GM23248 (cell line): Measurements from ENCODE around the gene IFT43. TPM values are rescaled to one million over a fixed set of nuclear protein-coding genes. Genes with fewer than 3 reads are reported as not detected.

ENCODE experiments used
- DNase-seq: peaks from one replicate; pipeline ENCODE4 v3.0.0-alpha.2; 2015
- H2AFZ ChIP-seq: fragments of 200-600 bp; sonication (generic); 2 replicates; pipeline ENCODE4 v1.6.1; 2016; ENCODE audit warnings: antibody characterized with exemption
- H3F3A ChIP-seq: fragments of 200-600 bp; sonication (generic); 2 replicates; pipeline ENCODE4 v1.6.1; 2016; ENCODE audit warnings: mild to moderate bottlenecking, antibody characterized with exemption, mixed run types; ENCODE audit not compliant: insufficient read depth
- H3K27ac ChIP-seq: fragments of 200-600 bp; sonication (generic); 2 replicates; pipeline ENCODE4 v1.5.1; 2016; ENCODE audit warnings: mild to moderate bottlenecking
- H3K27me3 ChIP-seq: fragments of 200-600 bp; sonication (generic); replicated peaks from 2 replicates; pipeline ENCODE4 v1.6.1; 2016; ENCODE audit warnings: mild to moderate bottlenecking; ENCODE audit not compliant: insufficient read depth
- H3K36me3 ChIP-seq: fragments of 200-600 bp; sonication (generic); 2 replicates; pipeline ENCODE4 v1.6.1; 2016; ENCODE audit warnings: low read depth, mild to moderate bottlenecking
- H3K4me1 ChIP-seq: fragments of 200-600 bp; sonication (generic); 2 replicates; pipeline ENCODE4 v1.6.1; 2016; ENCODE audit warnings: mild to moderate bottlenecking; ENCODE audit not compliant: insufficient read depth
- H3K4me2 ChIP-seq: fragments of 200-600 bp; sonication (generic); one replicate; pipeline ENCODE4 v1.6.1; 2016; ENCODE audit warnings: mild to moderate bottlenecking; ENCODE audit not compliant: unreplicated experiment
- H3K4me3 ChIP-seq: fragments of 200-600 bp; sonication (generic); 2 replicates; pipeline ENCODE4 v1.5.1; 2016; ENCODE audit warnings: mild to moderate bottlenecking
- H3K79me2 ChIP-seq: fragments of 200-600 bp; sonication (generic); 2 replicates; pipeline ENCODE4 v1.6.1; 2016; ENCODE audit warnings: mild to moderate bottlenecking; ENCODE audit not compliant: insufficient read depth
- H3K9ac ChIP-seq: fragments of 200-600 bp; sonication (generic); 2 replicates; pipeline ENCODE4 v1.6.1; 2016; ENCODE audit warnings: mild to moderate bottlenecking
- H3K9me2 ChIP-seq: fragments of 200-600 bp; sonication (generic); 2 replicates; pipeline ENCODE4 v1.6.1; 2016; ENCODE audit warnings: mixed run types, mild to moderate bottlenecking, moderate library complexity; ENCODE audit not compliant: insufficient read depth
- H3K9me3 ChIP-seq: fragments of 200-600 bp; sonication (generic); one replicate; pipeline ENCODE4 v1.6.1; 2017; ENCODE audit warnings: low read depth
- H4K20me1 ChIP-seq: fragments of 200-600 bp; sonication (generic); 2 replicates; pipeline ENCODE4 v1.6.0; 2016; ENCODE audit not compliant: insufficient read depth
- EZH2 ChIP-seq: fragments of 200-600 bp; sonication (generic); IDR thresholded peaks from 2 replicates; pipeline ENCODE4 v1.6.1; 2018; ENCODE audit warnings: antibody characterized with exemption, mild to moderate bottlenecking; ENCODE audit not compliant: insufficient read depth, poor library complexity, severe bottlenecking
- EZH2phosphoT487 ChIP-seq: fragments of 200-600 bp; sonication (generic); IDR thresholded peaks from 2 replicates; pipeline ENCODE4 v1.6.1; 2018; ENCODE audit warnings: antibody characterized with exemption, moderate library complexity, mild to moderate bottlenecking, low read depth; ENCODE audit not compliant: insufficient read depth
- WGBS, 2 experiments: methylation state at CpG; one replicate each; pipeline ENCODE4 v1.1.6; 2015 to 2017; ENCODE audit warnings: low lambda C conversion rate in 2 of 2, low coverage in 1 of 2; ENCODE audit errors: missing lambda C conversion rate in 2 of 2; 5-methylcytosine and 5-hydroxymethylcytosine counted together
- in situ Hi-C: fragments of 300-500 bp; cut with MboI; formaldehyde crosslinking; loops from 2 replicates; pipeline ENCODE4 v1.15.0; 2020
- polyA plus RNA-seq: library from polyadenylated mRNA; unstranded; fragments of >200 nt; fragmentation: Nextera tagmentation; extraction: Ambion mirVana; gene quantifications from 2 replicates; pipeline ENCODE4 v1.2.1, GENCODE V29; 2016
- total RNA-seq: library from RNA; depleted of rRNA; stranded (reverse); fragments of >200 nt; shearing (Covaris generic); gene quantifications from 2 replicates; pipeline ENCODE4 v1.2.3, GENCODE V29; 2014

The IFT43 gene
- total and polyA plus RNA-seq, 2 experiments from 2014 or later: 41.4 to 67.9 TPM

DNA sequence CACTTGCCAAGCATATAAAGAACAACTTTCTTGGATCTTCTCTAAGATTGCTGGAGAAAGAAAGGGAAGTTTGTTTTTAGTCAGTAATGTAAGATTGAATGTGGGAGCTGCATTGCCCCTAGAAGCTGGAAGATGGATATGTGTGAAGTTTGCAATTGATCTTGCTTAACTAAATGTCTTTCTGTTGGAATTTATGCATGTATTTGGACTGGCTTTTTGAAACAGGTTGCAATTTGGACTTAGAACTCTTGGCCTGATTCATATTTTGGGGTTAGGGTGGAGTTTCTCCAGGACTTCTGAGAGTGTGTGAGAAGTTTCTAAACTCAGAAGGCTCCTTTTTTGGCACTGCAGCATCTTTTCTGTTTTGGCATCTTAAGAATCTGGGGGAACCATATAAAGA lies 26.4 kb downstream of the IFT43 start:
- Histone ChIP-seq H2AFZ (no peak overlapping the region), H3K36me3 (peaks cover 20% of the 10 kb centered on the region; the same call in 1 of the 2 replicates), H3K4me3 (no peak overlapping the region), H3K4me2 (no peak overlapping the region), H3K9ac (no peak overlapping the region), H3K4me1 (peaks cover 11% of the 10 kb centered on the region), H3K27ac (no peak overlapping the region), H3F3A (peaks cover 15% of the 10 kb centered on the region), H3K79me2 (peaks cover 9% of the 10 kb centered on the region; the same call in 1 of the 2 replicates), H3K9me3 (no peaks in the 10 kb centered on the region), H3K27me3 (no peaks in the 10 kb centered on the region), H4K20me1 (no peaks in the 10 kb centered on the region; the same call in 1 of the 2 replicates), H3K9me2 (no peaks in the 10 kb centered on the region)
- in situ Hi-C loops: no loop called here
- DNase-seq: no peak
- TF ChIP-seq EZH2 (no peak), EZH2phosphoT487 (no peak)

DNA sequence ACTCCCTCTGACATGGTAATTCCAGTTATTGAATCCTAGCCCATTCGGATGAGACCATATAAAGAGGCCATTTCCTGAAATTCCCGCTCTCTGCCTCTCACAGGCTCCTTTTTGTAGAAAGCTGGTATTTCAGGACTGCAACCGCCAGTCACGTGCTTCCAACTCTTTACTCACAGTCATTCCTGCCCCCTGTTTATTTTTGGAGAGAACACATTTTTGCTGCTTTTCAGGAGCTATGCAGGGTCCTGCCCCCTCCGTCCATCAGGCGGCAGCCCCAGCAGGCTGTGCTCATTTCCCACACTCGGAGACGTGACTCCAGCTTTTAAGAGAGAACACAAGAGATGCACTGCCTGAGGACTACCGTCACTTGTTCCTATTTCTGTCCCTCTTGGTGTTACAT lies 26.8 kb downstream of the IFT43 start:
- H3F3A ChIP-seq: peaks cover 12% of the 10 kb centered on the region
- no peak overlapping the region for H3K4me3 ChIP-seq
- no peak overlapping the region for H3K9ac ChIP-seq
- in situ Hi-C loops: no loop called here
- no peak overlapping the region for H3K4me2 ChIP-seq
- H3K27ac ChIP-seq: no peak overlapping the region
- no peaks in the 10 kb centered on the region for H3K9me3 ChIP-seq
- no peak for DNase-seq
- H2AFZ ChIP-seq: no peak overlapping the region
- 94 to 96% methylated on average over 9 of the region's 9 CpGs for WGBS, 2 experiments
- H3K79me2 ChIP-seq: peaks cover 12% of the 10 kb centered on the region; the same call in 1 of the 2 replicates
- no peaks in the 10 kb centered on the region for H3K9me2 ChIP-seq
- H4K20me1 ChIP-seq: no peaks in the 10 kb centered on the region; the same call in 1 of the 2 replicates
- H3K4me1 ChIP-seq: peaks cover 10% of the 10 kb centered on the region
- peaks cover 20% of the 10 kb centered on the region; the same call in 1 of the 2 replicates for H3K36me3 ChIP-seq
- TF ChIP-seq EZH2 (no peak), EZH2phosphoT487 (no peak)
- no peaks in the 10 kb centered on the region for H3K27me3 ChIP-seq

DNA sequence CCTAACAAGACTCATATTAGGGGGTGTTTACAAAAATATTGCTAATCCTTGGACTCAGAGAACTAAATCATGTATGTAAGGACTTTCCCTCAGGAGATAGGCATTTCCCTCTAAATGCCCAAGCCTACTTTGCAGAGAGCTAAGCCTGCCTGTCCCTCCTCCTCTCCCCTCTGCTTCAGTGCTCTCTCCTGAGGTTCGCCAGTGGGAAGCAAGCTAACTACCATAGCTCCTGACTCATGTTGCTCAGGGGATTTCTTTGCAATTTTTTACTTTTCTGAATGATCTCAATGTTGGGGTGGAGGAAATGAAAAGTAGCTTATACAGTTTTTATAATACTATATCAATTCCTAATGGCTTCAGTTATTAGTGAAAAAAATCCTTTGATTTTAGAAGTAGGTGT lies 29.6 kb downstream of the IFT43 start:
- Histone ChIP-seq H3K79me2 (peaks cover 26% of the 10 kb centered on the region), H4K20me1 (no peaks in the 10 kb centered on the region; the same call in 1 of the 2 replicates), H3K9me2 (no peaks in the 10 kb centered on the region), H3K4me2 (no peak overlapping the region), H3F3A (no peaks in the 10 kb centered on the region), H3K36me3 (peaks cover 40% of the 10 kb centered on the region), H3K27me3 (no peaks in the 10 kb centered on the region), H3K9ac (no peak overlapping the region), H2AFZ (no peak overlapping the region), H3K9me3 (no peaks in the 10 kb centered on the region), H3K27ac (no peak overlapping the region), H3K4me1 (no peaks in the 10 kb centered on the region), H3K4me3 (no peak overlapping the region)
- in situ Hi-C loops: no loop called here
- TF ChIP-seq EZH2phosphoT487 (no peak), EZH2 (no peak)
- DNase-seq: no peak
- WGBS, 2 experiments: 90 to 100% methylated on average over 1 of the region's 1 CpG

DNA sequence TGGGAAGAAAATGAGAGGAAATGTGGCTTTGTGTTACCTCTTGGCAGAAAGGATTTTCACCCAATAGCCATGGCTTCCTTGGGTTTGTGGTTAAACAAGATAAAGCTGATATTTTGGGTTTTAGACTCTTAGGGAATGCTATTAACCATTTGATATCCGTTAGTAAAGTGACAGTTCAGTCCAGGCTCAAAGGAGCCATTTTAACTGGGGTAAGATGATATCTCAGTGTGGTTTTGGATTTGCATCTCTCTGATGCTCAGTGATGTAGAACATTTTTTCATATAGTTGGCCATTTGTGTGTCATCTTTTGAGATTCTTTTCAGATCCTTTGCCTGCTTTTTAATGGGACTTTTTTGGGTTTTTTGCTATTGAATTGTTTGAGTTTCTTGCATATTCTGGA lies 30.1 kb downstream of the IFT43 start:
- DNase-seq: no peak
- Histone ChIP-seq H3K9me2 (no peaks in the 10 kb centered on the region), H4K20me1 (no peaks in the 10 kb centered on the region; the same call in 1 of the 2 replicates), H3K79me2 (peaks cover 31% of the 10 kb centered on the region), H3K4me3 (no peak overlapping the region), H3F3A (no peaks in the 10 kb centered on the region), H2AFZ (no peak overlapping the region), H3K9ac (no peak overlapping the region), H3K4me1 (no peaks in the 10 kb centered on the region), H3K9me3 (no peaks in the 10 kb centered on the region), H3K36me3 (peaks cover 39% of the 10 kb centered on the region), H3K4me2 (no peak overlapping the region), H3K27me3 (no peaks in the 10 kb centered on the region), H3K27ac (no peak overlapping the region)
- WGBS, 2 experiments: 78 to 91% methylated on average over 1 of the region's 1 CpG
- TF ChIP-seq EZH2phosphoT487 (no peak), EZH2 (no peak)
- in situ Hi-C loops: no loop called here

DNA sequence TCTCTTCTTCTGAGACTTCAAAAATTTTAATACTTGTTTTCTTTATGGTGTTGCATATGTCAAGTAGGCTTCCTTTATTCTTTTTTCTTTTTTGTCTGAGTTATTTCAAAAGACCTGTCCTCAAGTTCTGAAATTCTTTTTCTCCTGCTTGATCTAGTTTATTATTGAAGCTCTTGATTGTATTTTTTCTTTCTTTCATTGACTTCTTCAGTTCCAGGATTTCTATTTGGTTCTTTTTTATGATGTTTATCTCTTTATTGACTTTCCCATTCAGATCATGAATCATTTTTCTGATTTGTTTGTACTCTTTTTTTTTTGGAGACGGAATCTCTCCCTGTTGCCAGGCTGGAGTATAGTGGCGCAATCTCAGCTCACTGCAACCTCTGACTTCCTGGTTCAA lies 34.1 kb downstream of the IFT43 start:
- Histone ChIP-seq H3K79me2 (peaks cover 34% of the 10 kb centered on the region), H3K9ac (no peak overlapping the region), H3K4me1 (no peaks in the 10 kb centered on the region), H3K4me3 (no peak overlapping the region), H2AFZ (no peak overlapping the region), H3K27ac (no peak overlapping the region), H4K20me1 (no peaks in the 10 kb centered on the region; the same call in 1 of the 2 replicates), H3K36me3 (peaks cover 29% of the 10 kb centered on the region), H3K27me3 (no peaks in the 10 kb centered on the region), H3K4me2 (no peak overlapping the region), H3F3A (no peaks in the 10 kb centered on the region), H3K9me2 (no peaks in the 10 kb centered on the region), H3K9me3 (no peaks in the 10 kb centered on the region)
- WGBS, 2 experiments: 87 to 100% methylated on average over 2 of the region's 2 CpGs
- no peak for TF ChIP-seq EZH2phosphoT487
- TF ChIP-seq EZH2: no peak
- in situ Hi-C loops: no loop called here
- no peak for DNase-seq
